HepG2 (cell line): ENCODE results near the gene RTBDN. TPM values are rescaled to one million over a fixed set of nuclear protein-coding genes. Genes with fewer than 3 reads are reported as not detected.

Experiments used
- CHD4 ChIP-seq: fragments of 200-600 bp; sonication (generic); IDR thresholded peaks from 2 replicates; pipeline ENCODE4 v1.7.0; 2017; ENCODE audit warnings: mild to moderate bottlenecking, low read length, borderline replicate concordance
- HDAC1 ChIP-seq: sonication (generic); formaldehyde crosslinking; IDR thresholded peaks from 2 replicates; pipeline ENCODE4 v1.5.1; 2020; ENCODE audit warnings: mild to moderate bottlenecking, missing genetic modification reagents
- HDAC2 ChIP-seq: sonication (generic); formaldehyde crosslinking; IDR thresholded peaks from 2 replicates; pipeline ENCODE4 v1.4.0; 2020; ENCODE audit warnings: missing genetic modification reagents
- HNRNPL ChIP-seq: fragments of 200-400 bp; formaldehyde crosslinking; IDR thresholded peaks from 2 replicates; pipeline ENCODE4 v1.6.1; 2017; ENCODE audit warnings: mild to moderate bottlenecking, low read depth, low read length
- KDM5B ChIP-seq: sonication (generic); formaldehyde crosslinking; IDR thresholded peaks from 2 replicates; pipeline ENCODE4 v1.4.0; 2020; ENCODE audit warnings: missing genetic modification reagents, mild to moderate bottlenecking, borderline replicate concordance
- RCOR2 ChIP-seq: IDR thresholded peaks from 2 replicates; pipeline ENCODE4 v1.6.1; 2016; ENCODE audit warnings: missing biosample characterization, missing genetic modification reagents
- SALL2 ChIP-seq: sonication (generic); formaldehyde crosslinking; IDR thresholded peaks from 2 replicates; pipeline ENCODE4 v1.8.1; 2023; ENCODE audit warnings: mild to moderate bottlenecking, missing genetic modification reagents, inconsistent platforms
- SCMH1 ChIP-seq: sonication (generic); formaldehyde crosslinking; IDR thresholded peaks from 2 replicates; pipeline ENCODE4 v1.9.0; 2021; ENCODE audit warnings: missing genetic modification reagents, mild to moderate bottlenecking, borderline replicate concordance
- SMC3 ChIP-seq: IDR thresholded peaks from 2 replicates; pipeline ENCODE4 v1.6.1; 2011; ENCODE audit warnings: low read length, improper control_type of control experiment
- STAG1 ChIP-seq: sonication (generic); formaldehyde crosslinking; IDR thresholded peaks from 2 replicates; pipeline ENCODE4 v1.4.0; 2020; ENCODE audit warnings: missing genetic modification reagents
- ZBTB1 ChIP-seq: sonication (generic); formaldehyde crosslinking; IDR thresholded peaks from 2 replicates; pipeline ENCODE4 v1.4.0; 2020; ENCODE audit warnings: missing genetic modification reagents, borderline replicate concordance
- ZBTB3 ChIP-seq: sonication (generic); formaldehyde crosslinking; IDR thresholded peaks from 2 replicates; pipeline ENCODE4 v1.4.0; 2020; ENCODE audit warnings: low read depth, mild to moderate bottlenecking, moderate library complexity, missing genetic modification reagents, borderline replicate concordance
- ZFX ChIP-seq: sonication (generic); formaldehyde crosslinking; IDR thresholded peaks from 2 replicates; pipeline ENCODE4 v1.4.0; 2020; ENCODE audit warnings: mild to moderate bottlenecking, low read depth, missing genetic modification reagents, moderate library complexity
- ZNF230 ChIP-seq: sonication (generic); formaldehyde crosslinking; IDR thresholded peaks from 2 replicates; pipeline ENCODE4 v1.4.0; 2020; ENCODE audit warnings: mild to moderate bottlenecking, missing genetic modification reagents
- ZNF253 ChIP-seq: sonication (generic); formaldehyde crosslinking; IDR thresholded peaks from 2 replicates; pipeline ENCODE4 v1.8.0; 2022; ENCODE audit warnings: mild to moderate bottlenecking, missing genetic modification reagents, borderline replicate concordance
- ZNF550 ChIP-seq: sonication (generic); formaldehyde crosslinking; IDR thresholded peaks from 2 replicates; pipeline ENCODE4 v1.4.0; 2020; ENCODE audit warnings: mild to moderate bottlenecking, missing genetic modification reagents, borderline replicate concordance
- ZNF576 ChIP-seq: sonication (generic); formaldehyde crosslinking; IDR thresholded peaks from 2 replicates; pipeline ENCODE4 v1.4.0; 2020; ENCODE audit warnings: mild to moderate bottlenecking, missing genetic modification reagents
- ZNF772 ChIP-seq: sonication (generic); formaldehyde crosslinking; IDR thresholded peaks from 2 replicates; pipeline ENCODE4 v1.5.0; 2020; ENCODE audit warnings: mild to moderate bottlenecking, missing genetic modification reagents
- polyA plus RNA-seq, 8 experiments: library from polyadenylated mRNA; depleted of rRNA in 3 of 8; stranded (reverse) in 7 of 8; unstranded in 1 of 8; fragments of >200 nt; fragmentation: Illumina TruSeq in 4 of 8; extraction: Trizol in 4 of 8; gene quantifications; 2 replicates each; pipeline versions ENCODE4 v1.2.1 to v1.2.3, GENCODE V29; 2011 to 2016; ENCODE audit warnings: low read depth in 4 of 8, missing spikeins in 1 of 8, mixed read lengths in 1 of 8; ENCODE audit not compliant: insufficient read depth in 1 of 8
- total RNA-seq, 5 experiments: library from RNA; depleted of rRNA; stranded (reverse); fragments of >200 nt; fragmentation: Illumina TruSeq; extraction: Trizol; gene quantifications; 2 replicates each; pipeline ENCODE4 v1.2.3, GENCODE V29; 2016; ENCODE audit warnings: low read depth in 1 of 5
- TF ChIP-seq, protein P1 (sequence below): sonication (generic); formaldehyde crosslinking; IDR thresholded peaks from 2 replicates; pipeline ENCODE4 v1.4.0; 2020; ENCODE audit warnings: mild to moderate bottlenecking, missing genetic modification reagents
- TF ChIP-seq, protein P2 (sequence below), 2 experiments: fragments of 450-650 bp in 1 of 2; sonication (generic) in 1 of 2; formaldehyde crosslinking; IDR thresholded peaks; 2 replicates each; pipeline versions ENCODE4 v1.5.0 to v1.8.0; 2020 to 2022; ENCODE audit warnings: mild to moderate bottlenecking in 1 of 2, missing genetic modification reagents in 1 of 2
- TF ChIP-seq, protein P3 (sequence below): sonication (generic); formaldehyde crosslinking; IDR thresholded peaks from 2 replicates; pipeline ENCODE4 v1.8.0; 2022; ENCODE audit warnings: missing genetic modification reagents, mild to moderate bottlenecking, borderline replicate concordance

The RTBDN gene
- total and polyA plus RNA-seq, 2 of the 13 experiments (the other 11 are each of a cell fraction or from before 2014, with no cell fraction given), result 0.27 to 0.48 TPM

DNA sequence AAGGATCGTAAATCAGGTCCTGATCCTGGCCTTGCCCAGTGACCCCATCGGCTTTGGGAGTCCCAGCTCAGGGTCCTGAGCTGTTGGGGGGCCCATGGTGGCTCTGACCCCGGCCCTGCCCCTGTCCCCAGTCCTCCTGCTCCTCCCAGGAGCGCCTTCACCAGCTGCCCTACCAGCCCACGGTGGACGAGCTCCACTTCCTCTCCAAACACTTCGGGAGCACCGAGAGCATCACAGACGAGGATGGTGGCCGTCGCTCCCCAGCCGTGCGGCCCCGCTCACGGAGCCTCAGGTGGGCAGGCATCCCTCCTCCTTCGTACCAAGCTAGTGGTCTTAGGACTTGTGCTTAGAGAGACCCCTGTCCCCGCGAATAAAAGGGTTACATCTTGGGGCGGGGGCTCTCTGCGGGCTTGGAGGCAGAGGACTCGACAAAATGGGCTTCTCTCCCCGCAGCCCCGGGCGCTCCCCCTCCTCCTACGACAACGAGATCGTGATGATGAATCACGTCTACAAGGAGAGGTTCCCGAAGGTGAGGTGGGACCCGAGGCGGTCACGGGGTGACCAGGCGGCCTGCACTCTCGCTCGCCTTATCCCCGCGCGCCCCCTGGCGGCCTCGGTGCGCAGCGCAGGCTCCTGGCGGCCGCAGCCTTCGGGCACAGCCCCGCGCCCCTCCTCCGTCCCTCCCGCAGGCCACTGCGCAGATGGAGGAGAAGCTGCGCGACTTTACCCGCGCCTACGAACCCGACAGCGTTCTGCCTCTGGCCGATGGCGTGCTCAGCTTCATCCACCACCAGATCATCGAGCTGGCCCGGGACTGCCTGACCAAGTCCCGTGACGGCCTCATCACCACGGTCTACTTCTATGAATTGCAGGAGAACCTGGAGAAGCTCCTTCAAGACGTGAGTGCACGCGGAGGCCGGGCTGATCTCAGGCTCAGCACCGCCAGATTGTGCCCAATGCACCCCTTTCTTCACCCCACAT lies 13.1 kb upstream of the RTBDN start (continued):
- TF ChIP-seq ZBTB1 (CRISPR knock-in tag) (no peak), HNRNPL (no peak), SCMH1 (CRISPR knock-in tag) (no peak), ZNF230 (CRISPR knock-in tag) (no peak), ZNF253 (CRISPR knock-in tag) (0 out of 2 replicates have a peak, but pooled peaks have one; percentile 33), ZNF772 (CRISPR knock-in tag) (peak; percentile 64; the same call in 1 of the 2 replicates), HDAC2 (CRISPR knock-in tag) (0 out of 2 replicates have a peak, but pooled peaks have one; percentile 14), SALL2 (CRISPR knock-in tag) (0 out of 2 replicates have a peak, but pooled peaks have one; percentile 73), SMC3 (peak; percentile 40; the same call in 1 of the 2 replicates), ZBTB3 (no peak), HDAC1 (CRISPR knock-in tag) (0 out of 2 replicates have a peak, but pooled peaks have one; percentile 32), ZNF550 (CRISPR knock-in tag) (no peak), RCOR2 (CRISPR knock-in tag) (no peak), ZNF576 (CRISPR knock-in tag) (no peak), KDM5B (CRISPR knock-in tag) (peak; percentile 19; the same call in 1 of the 2 replicates), ZFX (peak; percentile 57), CHD4 (no peak), STAG1 (peak; percentile 98)
- TF ChIP-seq, protein P1, sequence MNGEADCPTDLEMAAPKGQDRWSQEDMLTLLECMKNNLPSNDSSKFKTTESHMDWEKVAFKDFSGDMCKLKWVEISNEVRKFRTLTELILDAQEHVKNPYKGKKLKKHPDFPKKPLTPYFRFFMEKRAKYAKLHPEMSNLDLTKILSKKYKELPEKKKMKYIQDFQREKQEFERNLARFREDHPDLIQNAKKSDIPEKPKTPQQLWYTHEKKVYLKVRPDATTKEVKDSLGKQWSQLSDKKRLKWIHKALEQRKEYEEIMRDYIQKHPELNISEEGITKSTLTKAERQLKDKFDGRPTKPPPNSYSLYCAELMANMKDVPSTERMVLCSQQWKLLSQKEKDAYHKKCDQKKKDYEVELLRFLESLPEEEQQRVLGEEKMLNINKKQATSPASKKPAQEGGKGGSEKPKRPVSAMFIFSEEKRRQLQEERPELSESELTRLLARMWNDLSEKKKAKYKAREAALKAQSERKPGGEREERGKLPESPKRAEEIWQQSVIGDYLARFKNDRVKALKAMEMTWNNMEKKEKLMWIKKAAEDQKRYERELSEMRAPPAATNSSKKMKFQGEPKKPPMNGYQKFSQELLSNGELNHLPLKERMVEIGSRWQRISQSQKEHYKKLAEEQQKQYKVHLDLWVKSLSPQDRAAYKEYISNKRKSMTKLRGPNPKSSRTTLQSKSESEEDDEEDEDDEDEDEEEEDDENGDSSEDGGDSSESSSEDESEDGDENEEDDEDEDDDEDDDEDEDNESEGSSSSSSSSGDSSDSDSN (CRISPR knock-in tag), result peak; percentile 50; the same call in 1 of the 2 replicates
- TF ChIP-seq, protein P2, sequence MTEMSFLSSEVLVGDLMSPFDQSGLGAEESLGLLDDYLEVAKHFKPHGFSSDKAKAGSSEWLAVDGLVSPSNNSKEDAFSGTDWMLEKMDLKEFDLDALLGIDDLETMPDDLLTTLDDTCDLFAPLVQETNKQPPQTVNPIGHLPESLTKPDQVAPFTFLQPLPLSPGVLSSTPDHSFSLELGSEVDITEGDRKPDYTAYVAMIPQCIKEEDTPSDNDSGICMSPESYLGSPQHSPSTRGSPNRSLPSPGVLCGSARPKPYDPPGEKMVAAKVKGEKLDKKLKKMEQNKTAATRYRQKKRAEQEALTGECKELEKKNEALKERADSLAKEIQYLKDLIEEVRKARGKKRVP (CRISPR knock-in tag; IDR thresholded peaks at IDR 0.05), result no peak
- TF ChIP-seq, protein P3, sequence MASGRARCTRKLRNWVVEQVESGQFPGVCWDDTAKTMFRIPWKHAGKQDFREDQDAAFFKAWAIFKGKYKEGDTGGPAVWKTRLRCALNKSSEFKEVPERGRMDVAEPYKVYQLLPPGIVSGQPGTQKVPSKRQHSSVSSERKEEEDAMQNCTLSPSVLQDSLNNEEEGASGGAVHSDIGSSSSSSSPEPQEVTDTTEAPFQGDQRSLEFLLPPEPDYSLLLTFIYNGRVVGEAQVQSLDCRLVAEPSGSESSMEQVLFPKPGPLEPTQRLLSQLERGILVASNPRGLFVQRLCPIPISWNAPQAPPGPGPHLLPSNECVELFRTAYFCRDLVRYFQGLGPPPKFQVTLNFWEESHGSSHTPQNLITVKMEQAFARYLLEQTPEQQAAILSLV, result peak; percentile 67; the same call in 1 of the 2 replicates
